ENCODE measurements around the gene NEU1. TPM values are rescaled to one million over a fixed set of nuclear protein-coding genes. Genes with fewer than 3 reads are reported as not detected.

NEU1 gene
- total and polyA plus RNA-seq, 4 donors, result 20.3 to 24.6 (median 23.8) TPM

DNA sequence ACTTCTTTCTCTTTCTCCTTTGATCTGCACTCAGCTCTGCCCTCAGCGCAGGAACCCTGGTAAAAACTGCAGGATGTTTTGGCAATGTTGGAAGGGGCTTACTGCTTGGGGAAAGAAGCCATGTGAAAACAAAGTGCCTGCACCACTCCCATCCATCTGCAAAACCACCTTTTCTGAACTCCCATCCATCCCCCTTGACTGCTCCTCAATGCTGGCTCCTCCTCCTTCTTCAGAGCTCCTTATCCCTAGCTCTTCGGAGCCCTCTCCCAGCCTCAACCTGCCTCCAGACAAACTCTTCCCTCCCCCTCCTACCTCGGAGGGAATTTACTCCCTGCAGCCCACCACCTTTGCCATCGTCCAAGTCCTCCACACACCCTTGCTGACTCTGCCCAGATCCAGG, 43.5 kb upstream of the NEU1 start:
- H3K9me3 ChIP-seq (ENCODE audit: control insufficient read depth, low read length), result no peaks in the 10 kb centered on the region
- H3K4me3 ChIP-seq (ENCODE audit: low read length in 2 of 2), result no peak overlapping the region
- DNase-seq (peak in 1 of 2 donors; percentile 31), ATAC-seq (ENCODE audit: low FRiP score) (no peak)
- H3K36me3 ChIP-seq (ENCODE audit: control insufficient read depth in 1 of 2, insufficient read depth in 2 of 2, low read length in 1 of 2), result no peaks in the 10 kb centered on the region
- H3K27ac ChIP-seq (ENCODE audit: low read depth in 1 of 2, low read length in 2 of 2), result no peak overlapping the region
- 18 to 20% methylated on average over 4 of the region's 4 CpGs for WGBS, 2 donors
- no peaks in the 10 kb centered on the region for H3K4me1 ChIP-seq (ENCODE audit: control insufficient read depth in 1 of 2, insufficient read depth in 2 of 2, low read length in 2 of 2)
- H3K27me3 ChIP-seq (ENCODE audit: control insufficient read depth in 1 of 2, insufficient read depth in 2 of 2, low read length in 1 of 2), result no peaks in the 10 kb centered on the region
- intact Hi-C loops (cut with DNase I), result loop anchor here in 1 of 2 donors (10.0 kb wide), 1 partner anchor 269 kb away; the partner anchor contains the start of genes AGPAT1 and RNF5

- no peak overlapping the region for H3K4me3 ChIP-seq (ENCODE audit: low read length in 2 of 2)
- H3K9me3 ChIP-seq (ENCODE audit: control insufficient read depth, low read length), result no peaks in the 10 kb centered on the region
- no peaks in the 10 kb centered on the region for H3K27me3 ChIP-seq (ENCODE audit: control insufficient read depth in 1 of 2, insufficient read depth in 2 of 2, low read length in 1 of 2)
- H3K27ac ChIP-seq (ENCODE audit: low read depth in 1 of 2, low read length in 2 of 2), result no peak overlapping the region
- ATAC-seq (ENCODE audit: low FRiP score), result no peak
- intact Hi-C loops (cut with DNase I), result loop anchor here in 1 of 2 donors (10.0 kb wide), 1 partner anchor 270 kb away; the partner anchor contains the start of genes AGPAT1 and RNF5
- 93 to 95% methylated on average over 1 of the region's 1 CpG for WGBS, 2 donors
- no peaks in the 10 kb centered on the region for H3K36me3 ChIP-seq (ENCODE audit: control insufficient read depth in 1 of 2, insufficient read depth in 2 of 2, low read length in 1 of 2)
- no peak for DNase-seq
- no peaks in the 10 kb centered on the region for H3K4me1 ChIP-seq (ENCODE audit: control insufficient read depth in 1 of 2, insufficient read depth in 2 of 2, low read length in 2 of 2)
Measured at GRCh38 chr6:31905041-31905440, 42.4 kb upstream of the NEU1 start.

GRCh38 chr6:31903957-31904356, 41.3 kb upstream of the NEU1 start:
- ATAC-seq (ENCODE audit: low FRiP score) (no peak), DNase-seq (no peak)
- intact Hi-C loops (cut with DNase I), result loop anchor here (5.0 to 10.0 kb wide), 3 partner anchors 43 to 271 kb away; partner anchors contain the start of genes AGPAT1 (in 1 of the 2), CFB (in 1 of the 2) and RNF5 (in 1 of the 2)
- no peaks in the 10 kb centered on the region for H3K27me3 ChIP-seq (ENCODE audit: control insufficient read depth in 1 of 2, insufficient read depth in 2 of 2, low read length in 1 of 2)
- no peaks in the 10 kb centered on the region for H3K9me3 ChIP-seq (ENCODE audit: control insufficient read depth, low read length)
- WGBS, 2 donors, result 66 to 85% methylated on average over 3 of the region's 3 CpGs
- no peaks in the 10 kb centered on the region for H3K4me1 ChIP-seq (ENCODE audit: control insufficient read depth in 1 of 2, insufficient read depth in 2 of 2, low read length in 2 of 2)
- H3K4me3 ChIP-seq (ENCODE audit: low read length in 2 of 2), result no peak overlapping the region
- no peak overlapping the region for H3K27ac ChIP-seq (ENCODE audit: low read depth in 1 of 2, low read length in 2 of 2)
- H3K36me3 ChIP-seq (ENCODE audit: control insufficient read depth in 1 of 2, insufficient read depth in 2 of 2, low read length in 1 of 2), result no peaks in the 10 kb centered on the region

DNA sequence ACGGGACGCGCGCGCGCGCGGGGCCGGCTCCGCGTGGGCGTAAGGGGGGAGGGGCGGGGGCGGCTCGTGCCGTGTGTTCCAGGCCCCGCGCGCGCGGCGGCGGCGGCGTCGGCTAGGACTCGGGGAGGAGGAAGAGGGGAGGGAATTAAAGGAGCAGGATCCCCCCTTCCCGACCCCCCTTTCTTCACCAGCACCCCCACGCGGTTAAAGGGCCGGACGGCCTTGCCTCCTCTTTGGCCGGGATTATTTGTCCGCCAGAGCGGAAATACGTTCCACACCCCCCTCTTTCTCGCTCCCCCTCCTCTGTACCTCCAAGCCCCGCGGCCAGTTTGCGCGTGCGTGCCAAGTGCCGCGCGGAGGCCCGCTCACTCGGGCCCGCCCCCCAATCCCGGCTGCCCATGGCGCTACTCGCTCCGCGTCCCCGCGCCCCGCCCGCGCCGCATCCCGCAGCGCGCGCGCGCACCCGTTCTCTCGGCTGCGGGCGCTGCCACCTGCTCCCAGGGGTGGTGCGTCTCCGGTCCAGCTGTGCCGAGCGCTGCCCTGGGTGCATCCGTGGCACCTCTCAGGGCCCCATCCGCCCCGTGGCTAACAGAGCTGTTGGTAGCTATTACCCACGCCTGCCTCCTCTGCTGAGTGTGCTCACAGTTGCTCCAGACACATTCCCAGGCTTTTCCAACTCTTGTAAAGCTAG, 39.5 kb upstream of the NEU1 start, which contains the start of gene ZBTB12:
ZBTB12 (minus strand) TSS at position 134 of the 691 bp plus-strand sequence. CDS start 781 bp downstream, outside the sequence.
- 0% methylated on average over 39 to 77 of the region's 77 CpGs for WGBS, 2 donors
- Histone ChIP-seq H3K36me3 (ENCODE audit: control insufficient read depth in 1 of 2, insufficient read depth in 2 of 2, low read length in 1 of 2) (no peaks in the 10 kb centered on the region), H3K27me3 (ENCODE audit: control insufficient read depth in 1 of 2, insufficient read depth in 2 of 2, low read length in 1 of 2) (no peaks in the 10 kb centered on the region), H3K9me3 (ENCODE audit: control insufficient read depth, low read length) (no peaks in the 10 kb centered on the region), H3K4me1 (ENCODE audit: control insufficient read depth in 1 of 2, insufficient read depth in 2 of 2, low read length in 2 of 2) (no peaks in the 10 kb centered on the region), H3K4me3 (ENCODE audit: low read length in 2 of 2) (peak within 1 kb of the TSS; percentile 79 to 87), H3K27ac (ENCODE audit: low read depth in 1 of 2, low read length in 2 of 2) (peak within 1 kb of the TSS in 1 of 2 donors; percentile 56)
- DNase-seq (peak; percentile 93 to 95), ATAC-seq (ENCODE audit: low FRiP score) (peak; percentile 89)
- intact Hi-C loops (cut with DNase I), result loop anchor here (5.0 to 10.0 kb wide), 3 partner anchors 45 to 273 kb away; partner anchors contain the start of genes AGPAT1 (in 1 of the 2), CFB (in 1 of the 2) and RNF5 (in 1 of the 2)

DNA sequence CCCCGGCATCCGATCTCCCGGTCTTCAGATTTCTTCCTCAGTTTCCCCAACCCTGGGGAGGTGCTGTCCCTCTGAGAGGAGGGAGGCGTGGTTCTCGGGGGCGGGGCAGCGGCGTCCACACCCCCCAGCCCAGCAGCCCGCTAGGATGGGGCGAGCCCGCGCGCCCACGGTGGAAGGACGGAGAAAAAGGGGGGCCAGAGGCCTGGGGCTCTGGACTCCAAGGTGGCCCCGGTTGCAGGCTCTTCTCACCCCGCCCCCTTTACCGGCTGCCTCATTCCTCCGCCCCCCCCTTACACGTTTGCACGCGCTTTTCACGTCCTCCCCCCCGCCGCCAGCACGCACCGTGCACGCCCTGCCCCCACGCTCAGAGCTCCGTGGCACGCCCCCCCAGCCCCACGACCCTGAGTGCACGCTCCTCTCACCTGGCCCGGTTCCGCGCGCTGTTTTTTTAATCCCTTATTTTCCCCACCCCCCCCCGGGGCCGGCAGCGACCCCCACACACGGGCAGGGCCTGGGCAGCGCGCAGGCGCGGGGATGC, 38.9 kb upstream of the NEU1 start:
- H3K4me1 ChIP-seq (ENCODE audit: control insufficient read depth in 1 of 2, insufficient read depth in 2 of 2, low read length in 2 of 2), result no peaks in the 10 kb centered on the region
- H3K4me3 ChIP-seq (ENCODE audit: low read length in 2 of 2), result peak overlapping the region; percentile 79 to 87
- ATAC-seq (ENCODE audit: low FRiP score) (peak; percentile 53), DNase-seq (peak; percentile 79 to 90)
- 0 to 1% methylated on average over 23 to 45 of the region's 45 CpGs for WGBS, 2 donors
- no peaks in the 10 kb centered on the region for H3K36me3 ChIP-seq (ENCODE audit: control insufficient read depth in 1 of 2, insufficient read depth in 2 of 2, low read length in 1 of 2)
- peak overlapping the region in 1 of 2 donors; percentile 21 for H3K27ac ChIP-seq (ENCODE audit: low read depth in 1 of 2, low read length in 2 of 2)
- no peaks in the 10 kb centered on the region for H3K27me3 ChIP-seq (ENCODE audit: control insufficient read depth in 1 of 2, insufficient read depth in 2 of 2, low read length in 1 of 2)
- intact Hi-C loops (cut with DNase I), result loop anchor here (5.0 to 10.0 kb wide), 3 partner anchors 46 to 273 kb away; partner anchors contain the start of genes AGPAT1 (in 1 of the 2), CFB (in 1 of the 2) and RNF5 (in 1 of the 2)
- H3K9me3 ChIP-seq (ENCODE audit: control insufficient read depth, low read length), result no peaks in the 10 kb centered on the region

DNA sequence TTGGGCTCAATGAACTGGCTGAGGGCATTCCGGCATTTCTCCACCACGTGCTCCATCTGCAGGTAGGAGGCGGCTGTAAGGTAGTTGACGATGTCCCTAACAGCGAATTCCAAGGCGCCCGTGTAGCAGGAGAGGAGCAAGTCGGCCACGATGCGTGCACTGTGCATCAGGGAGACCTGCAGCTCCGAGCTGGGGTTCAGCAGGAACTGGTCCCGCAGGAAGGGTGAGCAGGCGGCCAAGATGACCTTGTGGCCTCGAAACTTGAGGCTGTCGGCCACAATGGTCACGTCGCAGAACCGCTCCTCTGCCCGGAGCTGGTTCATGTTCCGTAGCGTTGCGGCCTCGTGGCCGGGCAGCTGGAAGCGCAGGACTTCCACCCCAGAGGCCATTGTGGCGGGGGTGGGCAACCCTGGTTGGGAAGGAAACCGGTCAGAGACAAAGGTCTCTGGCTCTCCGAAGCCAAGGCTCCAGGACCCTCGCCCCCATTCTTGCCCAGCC, 38.3 kb upstream of the NEU1 start:
- Histone ChIP-seq H3K4me1 (ENCODE audit: control insufficient read depth in 1 of 2, insufficient read depth in 2 of 2, low read length in 2 of 2) (no peaks in the 10 kb centered on the region), H3K27me3 (ENCODE audit: control insufficient read depth in 1 of 2, insufficient read depth in 2 of 2, low read length in 1 of 2) (no peaks in the 10 kb centered on the region)

DNA sequence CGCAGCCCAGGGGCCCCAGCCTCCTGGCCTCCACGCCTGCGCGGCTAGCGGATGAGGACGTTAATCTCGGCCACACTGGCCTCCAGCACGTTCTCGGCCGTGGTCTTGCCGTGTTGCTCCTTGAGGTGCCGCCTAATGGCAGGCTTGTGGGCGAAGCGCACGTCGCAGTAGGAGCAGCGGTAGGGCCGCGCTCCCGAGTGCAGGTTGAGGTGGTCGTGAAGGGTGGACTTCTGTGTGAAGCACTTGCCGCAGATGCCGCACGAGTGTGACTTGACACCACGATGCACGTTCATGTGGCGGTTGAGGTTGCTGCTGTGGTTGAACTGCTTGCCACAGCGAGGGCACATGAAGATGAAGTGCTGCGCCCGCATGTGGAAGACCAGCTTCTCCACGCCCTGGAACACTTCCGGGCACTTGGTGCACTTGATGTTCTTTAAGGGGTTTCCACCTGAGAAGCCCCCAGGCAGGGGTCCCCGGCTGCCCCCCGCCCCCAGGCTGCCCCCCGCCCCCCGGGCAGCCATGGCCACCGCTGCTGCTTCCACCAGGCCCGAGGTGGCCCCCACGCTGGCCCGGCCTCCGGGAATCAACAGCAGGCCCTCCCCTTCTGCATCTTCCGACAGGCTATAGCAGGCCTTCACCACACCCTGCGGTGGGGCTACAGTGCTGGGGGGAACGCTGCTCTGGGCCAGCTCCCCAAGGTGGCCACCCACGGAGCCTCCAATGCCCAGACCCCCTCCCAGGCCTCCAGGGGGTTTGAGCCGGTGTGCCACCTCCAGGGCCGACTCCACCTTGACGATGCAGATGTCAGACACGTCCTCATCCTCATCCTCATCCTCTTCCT, 37.5 kb upstream of the NEU1 start:
- Histone ChIP-seq H3K27me3 (ENCODE audit: control insufficient read depth in 1 of 2, insufficient read depth in 2 of 2, low read length in 1 of 2) (no peaks in the 10 kb centered on the region), H3K4me3 (ENCODE audit: low read length in 2 of 2) (no peak overlapping the region), H3K27ac (ENCODE audit: low read depth in 1 of 2, low read length in 2 of 2) (no peak overlapping the region), H3K9me3 (ENCODE audit: control insufficient read depth, low read length) (no peaks in the 10 kb centered on the region), H3K36me3 (ENCODE audit: control insufficient read depth in 1 of 2, insufficient read depth in 2 of 2, low read length in 1 of 2) (no peaks in the 10 kb centered on the region), H3K4me1 (ENCODE audit: control insufficient read depth in 1 of 2, insufficient read depth in 2 of 2, low read length in 2 of 2) (no peaks in the 10 kb centered on the region)
- intact Hi-C loops (cut with DNase I), result loop anchor here (5.0 to 10.0 kb wide), 4 partner anchors 47 to 275 kb away; partner anchors contain the start of genes AGPAT1 (in 1 of the 2), CFB (in 1 of the 2), LY6G5C (in 1 of the 2) and RNF5 (in 1 of the 2)
- no peak for DNase-seq
- ATAC-seq (ENCODE audit: low FRiP score), result no peak
- 84 to 85% methylated on average over 40 to 49 of the region's 49 CpGs for WGBS, 2 donors

More for the DNA sequence above, 38.3 kb upstream of the NEU1 start:
- Histone ChIP-seq H3K4me3 (ENCODE audit: low read length in 2 of 2) (peak overlapping the region in 1 of 2 donors; percentile 79), H3K36me3 (ENCODE audit: control insufficient read depth in 1 of 2, insufficient read depth in 2 of 2, low read length in 1 of 2) (no peaks in the 10 kb centered on the region), H3K27ac (ENCODE audit: low read depth in 1 of 2, low read length in 2 of 2) (peak overlapping the region in 1 of 2 donors; percentile 21), H3K9me3 (ENCODE audit: control insufficient read depth, low read length) (no peaks in the 10 kb centered on the region)
- intact Hi-C loops (cut with DNase I), result loop anchor here (5.0 to 10.0 kb wide), 3 partner anchors 46 to 274 kb away; partner anchors contain the start of genes AGPAT1 (in 1 of the 2), CFB (in 1 of the 2) and RNF5 (in 1 of the 2)
- 30 to 34% methylated on average over 29 of the region's 29 CpGs for WGBS, 2 donors
- DNase-seq (peak in 1 of 2 donors; percentile 69), ATAC-seq (ENCODE audit: low FRiP score) (no peak)

DNA sequence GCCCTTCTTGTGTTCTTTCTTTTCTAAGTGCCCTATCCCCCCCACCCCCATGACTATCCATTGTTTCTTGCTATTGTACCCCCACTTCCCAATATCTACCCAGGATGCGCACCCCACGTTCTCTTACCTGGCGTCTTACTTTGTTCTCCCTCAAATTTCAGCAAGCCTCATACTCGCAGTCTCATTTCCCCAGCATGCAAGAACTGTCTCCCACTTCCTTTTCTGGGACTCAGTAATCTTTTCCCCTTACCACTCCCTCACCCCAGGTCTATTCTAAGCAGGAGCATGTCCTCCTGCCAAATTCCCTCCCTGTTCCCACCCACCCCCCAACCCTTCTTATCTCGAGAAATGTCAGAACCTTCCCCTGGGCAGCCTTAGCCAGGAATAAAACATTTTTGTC, 36.6 kb upstream of the NEU1 start:
- ATAC-seq (ENCODE audit: low FRiP score), result no peak
- DNase-seq, result no peak
- no peaks in the 10 kb centered on the region for H3K9me3 ChIP-seq (ENCODE audit: control insufficient read depth, low read length)
- no peaks in the 10 kb centered on the region for H3K36me3 ChIP-seq (ENCODE audit: control insufficient read depth in 1 of 2, insufficient read depth in 2 of 2, low read length in 1 of 2)
- H3K4me3 ChIP-seq (ENCODE audit: low read length in 2 of 2), result no peak overlapping the region
- H3K27me3 ChIP-seq (ENCODE audit: control insufficient read depth in 1 of 2, insufficient read depth in 2 of 2, low read length in 1 of 2), result no peaks in the 10 kb centered on the region
- intact Hi-C loops (cut with DNase I), result loop anchor here in 1 of 2 donors (5.0 kb wide), 1 partner anchor 217 kb away; the partner anchor contains the start of gene LY6G5C
- no peaks in the 10 kb centered on the region for H3K4me1 ChIP-seq (ENCODE audit: control insufficient read depth in 1 of 2, insufficient read depth in 2 of 2, low read length in 2 of 2)
- no peak overlapping the region for H3K27ac ChIP-seq (ENCODE audit: low read depth in 1 of 2, low read length in 2 of 2)
- WGBS, 2 donors, result 46 to 54% methylated on average over 5 of the region's 5 CpGs
